ENCODE results near the gene TMBIM4. TPM values are rescaled to one million over a fixed set of nuclear protein-coding genes. Genes with fewer than 3 reads are reported as not detected.
"Not testable (repeated sequence)": the region's sequence is repeated elsewhere in the genome, so short reads cannot be mapped to it uniquely, and the experiment has no call there.

TMBIM4 gene
- total RNA-seq, 1 experiment from 2014 or later = 18.4 TPM

DNA sequence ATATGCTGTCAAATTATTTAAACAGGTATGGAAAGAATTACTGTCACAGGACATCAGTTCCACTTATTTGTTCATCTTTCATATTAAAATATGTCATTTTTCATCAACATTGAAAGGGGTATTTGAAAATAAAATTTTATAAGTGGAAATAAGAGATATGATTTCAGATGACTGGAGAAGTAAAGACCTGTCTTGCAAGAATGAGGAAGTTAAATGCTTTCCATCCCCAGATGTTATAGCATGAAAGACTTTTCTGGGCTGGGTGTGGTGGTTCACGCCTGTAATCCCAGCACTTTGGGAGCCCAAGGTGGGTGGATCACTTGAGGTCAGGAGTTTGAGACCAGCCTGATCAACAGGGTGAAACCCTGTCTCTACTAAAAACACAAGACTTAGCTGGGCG lies 41.8 kb upstream of the TMBIM4 start:
- WGBS (ENCODE audit: extremely low coverage, insufficient read length, low lambda C conversion rate) = no CpG with 5 or more reads among the region's 2 CpGs
- H3K4ac ChIP-seq (ENCODE audit: low read depth, low read length); H3K14ac ChIP-seq (ENCODE audit: insufficient read depth, low read length); H3K4me1 Mint-ChIP-seq; H2BK20ac ChIP-seq (ENCODE audit: low read depth, low read length, poor library complexity, severe bottlenecking); H3K79me1 ChIP-seq (ENCODE audit: insufficient read depth, low read depth, low read length, poor library complexity, severe bottlenecking); H3K4me1 ChIP-seq (ENCODE audit: insufficient read depth, low read length); H3K9me3 ChIP-seq (ENCODE audit: control insufficient read depth, low read depth, low read length); H2BK15ac ChIP-seq (ENCODE audit: low read depth, low read length); H4K8ac ChIP-seq (replicated peaks; ENCODE audit: insufficient read length, low read depth, low read length); H3K4me3 Mint-ChIP-seq; H2BK12ac ChIP-seq (ENCODE audit: insufficient read length, low read depth, low read length); H3T11ph ChIP-seq (ENCODE audit: low read length); H2AFZ ChIP-seq (ENCODE audit: low read length); H3K27ac ChIP-seq (ENCODE audit: insufficient read length, low read depth, low read length); H2BK120ac ChIP-seq (ENCODE audit: low read depth, low read length, poor library complexity, severe bottlenecking); H3K79me2 ChIP-seq (ENCODE audit: insufficient read depth, low read length); H3K23ac ChIP-seq (ENCODE audit: insufficient read length, low read depth, low read length); H3K36me3 Mint-ChIP-seq (ENCODE audit: insufficient read depth in 1 of 3, low read depth in 3 of 3); H4K91ac ChIP-seq (ENCODE audit: insufficient read length, low read depth, low read length); H3K18ac ChIP-seq (ENCODE audit: insufficient read length, low read depth, low read length); H3K9ac ChIP-seq (ENCODE audit: extremely low read depth, insufficient read length, low read length); H2AK5ac ChIP-seq (ENCODE audit: insufficient read length, low read length); H3K27me3 ChIP-seq (ENCODE audit: insufficient read depth, low read length); H2BK5ac ChIP-seq (ENCODE audit: insufficient read length, low read length); H3K23me2 ChIP-seq (ENCODE audit: insufficient read length, low read depth, low read length, poor library complexity, severe bottlenecking); H3K56ac ChIP-seq (ENCODE audit: insufficient read length, low read depth, low read length); H4K5ac ChIP-seq (ENCODE audit: insufficient read length, low read depth, low read length); H4K20me1 ChIP-seq (ENCODE audit: control insufficient read depth, insufficient read depth, insufficient read length); H3K27me3 Mint-ChIP-seq (ENCODE audit: low read depth); H3K27ac Mint-ChIP-seq; H3K4me2 ChIP-seq (ENCODE audit: insufficient read depth, insufficient read length, low read length); DNase-seq; H3K9me3 Mint-ChIP-seq: not testable (repeated sequence)
